DND-41 (cell line): Measurements from ENCODE around the gene MASP1.

ENCODE experiments used
- CTCF ChIP-seq: IDR thresholded peaks from 2 replicates; pipeline ENCODE4 v1.5.1; 2012; ENCODE audit warnings: borderline replicate concordance, low read length, moderate library complexity, mild to moderate bottlenecking; ENCODE audit not compliant: poor library complexity, severe bottlenecking; ENCODE audit errors: extremely low read depth
- EZH2 ChIP-seq: IDR thresholded peaks from 3 replicates; pipeline ENCODE4 v1.6.1; 2012; ENCODE audit warnings: borderline replicate concordance, low read depth, mild to moderate bottlenecking, moderate library complexity, low read length, inconsistent platforms; ENCODE audit not compliant: severe bottlenecking

DNA sequence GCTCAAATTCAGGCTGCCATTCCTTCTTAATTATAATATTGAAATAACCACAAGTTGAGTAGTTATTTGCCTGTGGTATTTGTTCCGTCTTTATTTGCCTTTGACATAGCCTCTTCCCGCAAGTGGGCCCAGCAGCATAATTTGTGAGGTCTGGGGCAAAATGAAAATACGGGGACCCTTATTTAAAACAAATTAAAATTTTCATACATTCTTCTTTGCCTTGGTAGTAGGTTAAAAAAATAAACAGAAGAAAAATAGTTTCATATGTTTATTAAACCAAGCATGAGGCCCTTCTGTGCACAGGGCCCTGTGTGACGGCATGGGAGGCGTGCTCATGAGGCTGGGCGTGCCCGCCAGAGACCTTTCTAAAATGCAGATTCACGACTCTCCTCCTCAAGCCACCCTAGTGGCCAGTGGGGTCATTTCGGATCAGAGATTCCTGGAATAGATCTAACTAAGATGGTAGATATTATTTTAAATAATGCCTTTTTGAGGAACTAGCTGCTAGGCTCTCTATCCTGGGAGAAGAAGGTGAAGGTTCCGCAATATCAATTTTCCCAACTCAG is 35.4 kb downstream of the MASP1 start:
- TF ChIP-seq CTCF (no peak), EZH2 (no peak)
